ENCODE measurements around the gene GPLD1. TPM values are rescaled to one million over a fixed set of nuclear protein-coding genes. Genes with fewer than 3 reads are reported as not detected.

GPLD1 gene
- total RNA-seq, 2 experiments from 2014 or later, result 0.51 to 0.72 TPM

DNA sequence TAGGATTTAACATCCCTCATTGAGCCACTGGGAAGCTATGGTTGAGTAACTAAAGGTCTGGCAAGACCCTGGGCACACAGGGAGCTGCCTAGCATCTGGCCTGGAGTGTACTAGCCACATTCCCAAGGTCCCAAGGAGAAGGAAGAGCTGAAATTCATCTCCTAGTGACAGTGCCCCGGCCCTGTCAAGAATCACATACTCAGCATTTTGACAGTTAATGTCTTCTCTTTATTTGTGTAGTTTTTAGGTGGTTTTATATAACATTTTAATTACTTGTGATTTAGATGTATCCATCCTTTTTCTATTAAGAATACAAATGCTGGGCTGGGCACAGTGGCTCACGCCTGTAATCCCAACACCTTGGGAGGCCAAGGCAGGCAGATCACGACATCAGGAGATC lies 45.8 kb upstream of the GPLD1 start:
- ChIA-PET POLR2A (no interaction called here), CTCF (interaction anchor here (1.2 to 1.6 kb wide), 2 partner anchors 11 to 105 kb away, joined by 3 read pairs; no protein-coding TSS in a partner anchor)
- DNase-seq, result no peak
- Mint-ChIP-seq H3K27me3 (no peaks in the 10 kb centered on the region), H3K27ac (no peak overlapping the region), H3K4me1 (ENCODE audit: low read depth) (no peaks in the 10 kb centered on the region), H3K36me3 (ENCODE audit: low read depth) (peaks cover 13% of the 10 kb centered on the region), H3K9me3 (no peaks in the 10 kb centered on the region), H3K4me3 (no peak overlapping the region)
- TF ChIP-seq, protein P1, sequence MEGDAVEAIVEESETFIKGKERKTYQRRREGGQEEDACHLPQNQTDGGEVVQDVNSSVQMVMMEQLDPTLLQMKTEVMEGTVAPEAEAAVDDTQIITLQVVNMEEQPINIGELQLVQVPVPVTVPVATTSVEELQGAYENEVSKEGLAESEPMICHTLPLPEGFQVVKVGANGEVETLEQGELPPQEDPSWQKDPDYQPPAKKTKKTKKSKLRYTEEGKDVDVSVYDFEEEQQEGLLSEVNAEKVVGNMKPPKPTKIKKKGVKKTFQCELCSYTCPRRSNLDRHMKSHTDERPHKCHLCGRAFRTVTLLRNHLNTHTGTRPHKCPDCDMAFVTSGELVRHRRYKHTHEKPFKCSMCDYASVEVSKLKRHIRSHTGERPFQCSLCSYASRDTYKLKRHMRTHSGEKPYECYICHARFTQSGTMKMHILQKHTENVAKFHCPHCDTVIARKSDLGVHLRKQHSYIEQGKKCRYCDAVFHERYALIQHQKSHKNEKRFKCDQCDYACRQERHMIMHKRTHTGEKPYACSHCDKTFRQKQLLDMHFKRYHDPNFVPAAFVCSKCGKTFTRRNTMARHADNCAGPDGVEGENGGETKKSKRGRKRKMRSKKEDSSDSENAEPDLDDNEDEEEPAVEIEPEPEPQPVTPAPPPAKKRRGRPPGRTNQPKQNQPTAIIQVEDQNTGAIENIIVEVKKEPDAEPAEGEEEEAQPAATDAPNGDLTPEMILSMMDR (IDR thresholded peaks at IDR 0.05), result no peak
- intact Hi-C loops (cut with micrococcal nuclease), result no loop called here
- ATAC-seq, result no peak

DNA sequence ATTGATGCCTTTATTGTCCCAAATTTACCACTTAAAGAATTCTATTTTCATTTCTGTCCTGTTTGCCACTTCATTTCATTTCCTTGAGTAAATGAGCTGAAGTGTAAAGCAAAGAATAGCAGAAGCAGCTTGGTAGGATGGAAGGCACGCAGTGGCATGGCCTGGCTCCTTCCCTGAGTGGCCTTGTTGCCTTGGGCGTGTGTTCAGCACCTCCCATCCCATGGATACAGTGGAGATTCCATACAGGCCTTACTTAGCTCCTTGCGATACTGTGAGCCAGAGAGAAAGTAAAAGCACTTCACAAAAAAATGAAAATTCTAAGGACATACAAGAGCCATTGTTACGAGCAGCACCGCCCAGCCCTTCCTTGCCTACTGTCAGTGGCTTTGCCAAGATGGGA lies 45.0 kb upstream of the GPLD1 start:
- Mint-ChIP-seq H3K36me3 (ENCODE audit: low read depth) (peaks cover 15% of the 10 kb centered on the region), H3K27ac (no peak overlapping the region), H3K4me1 (ENCODE audit: low read depth) (no peaks in the 10 kb centered on the region), H3K9me3 (no peaks in the 10 kb centered on the region), H3K4me3 (no peak overlapping the region), H3K27me3 (no peaks in the 10 kb centered on the region)
- POLR2A ChIA-PET, result interaction anchor here (0.8 kb wide), 1 partner anchor 10 kb away, joined by 3 read pairs; no protein-coding TSS in a partner anchor
- DNase-seq, result no peak
- TF ChIP-seq, protein P1 (IDR thresholded peaks at IDR 0.05), result no peak
- CTCF ChIA-PET, result interaction anchor here (1.2 to 1.4 kb wide), 2 partner anchors 10 to 13 kb away, joined by 3 to 4 read pairs; no protein-coding TSS in a partner anchor
- intact Hi-C loops (cut with micrococcal nuclease), result no loop called here
- no peak for ATAC-seq

DNA sequence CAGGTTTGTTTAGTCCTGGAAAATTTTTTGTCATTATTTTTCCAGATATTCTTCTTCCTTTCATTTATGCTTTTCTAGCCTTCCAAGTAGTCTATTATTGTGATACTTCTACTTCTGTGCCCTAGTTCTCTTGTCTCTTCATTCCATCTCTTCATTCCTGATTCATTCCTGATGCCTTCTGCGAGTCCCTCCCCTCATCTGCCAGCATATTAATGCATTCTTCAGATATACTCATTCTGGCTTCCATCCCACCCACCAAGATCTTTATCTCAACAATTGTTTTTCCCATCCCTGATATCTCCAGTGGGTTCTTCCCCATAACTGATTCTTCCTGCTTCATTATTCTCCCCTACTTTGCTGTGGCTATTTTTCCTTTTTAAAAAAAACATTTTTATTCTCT lies 40.6 kb upstream of the GPLD1 start:
- Mint-ChIP-seq H3K27ac (no peak overlapping the region), H3K4me3 (no peak overlapping the region), H3K9me3 (no peaks in the 10 kb centered on the region), H3K4me1 (ENCODE audit: low read depth) (peaks cover 5% of the 10 kb centered on the region), H3K36me3 (ENCODE audit: low read depth) (peaks cover 15% of the 10 kb centered on the region), H3K27me3 (no peaks in the 10 kb centered on the region)
- CTCF ChIA-PET, result interaction anchor here (1.6 to 1.8 kb wide), 2 partner anchors 10 to 34 kb away, joined by 3 to 4 read pairs; no protein-coding TSS in a partner anchor
- POLR2A ChIA-PET, result no interaction called here
- intact Hi-C loops (cut with micrococcal nuclease), result no loop called here
- ATAC-seq (no peak), DNase-seq (no peak)
- TF ChIP-seq, protein P1 (IDR thresholded peaks at IDR 0.05), result no peak

DNA sequence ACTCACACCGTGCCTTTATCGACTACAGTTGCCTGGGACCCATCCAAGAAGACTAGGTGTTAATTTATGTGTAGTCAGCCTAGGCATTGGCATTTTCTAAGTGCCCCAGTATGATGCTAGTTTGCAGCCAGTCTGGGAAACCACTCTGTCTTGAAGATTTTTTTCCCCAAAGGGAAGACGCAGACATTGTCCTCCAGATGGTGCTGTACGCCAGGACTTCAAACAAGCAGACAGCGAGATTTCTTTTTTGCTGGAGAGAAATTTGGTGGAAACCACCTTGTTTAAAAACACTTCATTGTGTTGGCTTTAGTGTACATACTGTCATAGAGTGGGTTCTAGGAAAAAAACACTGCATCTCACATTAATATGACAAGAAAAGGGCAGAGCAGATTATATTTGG lies 35.4 kb upstream of the GPLD1 start:
- Mint-ChIP-seq H3K4me1 (ENCODE audit: low read depth) (peaks cover 8% of the 10 kb centered on the region), H3K4me3 (no peak overlapping the region), H3K36me3 (ENCODE audit: low read depth) (peaks cover 4% of the 10 kb centered on the region), H3K9me3 (no peaks in the 10 kb centered on the region), H3K27me3 (no peaks in the 10 kb centered on the region), H3K27ac (no peak overlapping the region)
- CTCF ChIA-PET, result interaction anchor here (0.8 to 4.2 kb wide), 7 partner anchors 10 to 55 kb away, joined by 3 to 29 read pairs (median 4); partner anchors contain the start of gene ALDH5A1
- intact Hi-C loops (cut with micrococcal nuclease), result no loop called here
- TF ChIP-seq, protein P1 (IDR thresholded peaks at IDR 0.05), result peak; percentile 46
- POLR2A ChIA-PET, result interaction anchor here (1.0 kb wide), 1 partner anchor 10 kb away, joined by 3 read pairs; no protein-coding TSS in a partner anchor
- no peak for ATAC-seq
- peak; percentile 35 for DNase-seq

DNA sequence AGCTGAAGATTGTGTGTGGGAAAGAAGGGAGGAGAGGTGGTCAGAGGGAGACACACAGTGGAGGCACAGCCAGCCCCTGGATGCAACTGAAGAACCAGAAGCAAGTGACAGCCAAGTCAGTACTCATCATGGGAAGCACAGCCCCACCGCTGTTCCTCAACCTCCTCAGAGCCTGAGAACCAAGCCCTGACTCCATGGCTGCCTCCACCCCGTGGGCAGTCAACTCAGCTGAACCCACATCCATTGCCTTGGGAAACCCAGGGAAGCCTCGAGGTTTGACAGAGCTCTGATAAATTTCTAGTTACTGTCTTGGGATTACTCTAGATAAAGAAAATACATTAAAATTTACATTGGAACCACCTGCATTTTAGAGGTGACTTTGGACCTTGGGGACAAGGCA lies 35.0 kb upstream of the GPLD1 start:
- Mint-ChIP-seq H3K4me3 (no peak overlapping the region), H3K9me3 (no peaks in the 10 kb centered on the region), H3K27ac (no peak overlapping the region), H3K36me3 (ENCODE audit: low read depth) (peaks cover 3% of the 10 kb centered on the region), H3K27me3 (no peaks in the 10 kb centered on the region), H3K4me1 (ENCODE audit: low read depth) (peaks cover 8% of the 10 kb centered on the region)
- ChIA-PET POLR2A (interaction anchor here (1.0 kb wide), 1 partner anchor 10 kb away, joined by 3 read pairs; no protein-coding TSS in a partner anchor), CTCF (interaction anchor here (0.8 to 4.2 kb wide), 6 partner anchors 10 to 56 kb away, joined by 3 to 29 read pairs (median 4); partner anchors contain the start of gene ALDH5A1)
- intact Hi-C loops (cut with micrococcal nuclease), result no loop called here
- TF ChIP-seq, protein P1 (IDR thresholded peaks at IDR 0.05), result no peak
- DNase-seq (no peak), ATAC-seq (no peak)

Data from activated CD8-positive, alpha-beta T cell treated with anti-CD3 and anti-CD28 coated beads for 36 hours (primary cell).